ENCODE results near the gene RANBP10. TPM values are rescaled to one million over a fixed set of nuclear protein-coding genes. Genes with fewer than 3 reads are reported as not detected.
A peak's percentile ranks its signal among the peaks of the same experiment; 100 is the strongest.
"Not testable (repeated sequence)": the region's sequence is repeated elsewhere in the genome, so short reads cannot be mapped to it uniquely, and the experiment has no call there.

The RANBP10 gene
- total RNA-seq, 8 experiments from 2014 or later = 4.3 to 19.8 (median 7.6) TPM

GRCh38 chr16:67708368-67708771, 98.0 kb downstream of the RANBP10 start:
- peak in 1 of 8 experiments; percentile 50 for ATAC-seq (replicated peaks in 6 of 8)
- in situ Hi-C loops (cut with MboI; ENCODE audit: low pct_unique_long_range_greater_than_20kb in 2 of 9, low sequenced_read_pairs in 9 of 9, unreplicated experiment in 9 of 9) = no loop called here
- WGBS, 10 experiments = 28 to 100% (median 67%) methylated on average over 1 to 2 of the region's 2 CpGs; no CpG with 5 or more reads in 3 of the 10 experiments
- no peak overlapping the region for H3K4me3 ChIP-seq
- no peak overlapping the region for H3K27ac ChIP-seq
- H3K4me1 ChIP-seq (replicated peaks in 1 of 2) = no peaks in the 10 kb centered on the region

DNA sequence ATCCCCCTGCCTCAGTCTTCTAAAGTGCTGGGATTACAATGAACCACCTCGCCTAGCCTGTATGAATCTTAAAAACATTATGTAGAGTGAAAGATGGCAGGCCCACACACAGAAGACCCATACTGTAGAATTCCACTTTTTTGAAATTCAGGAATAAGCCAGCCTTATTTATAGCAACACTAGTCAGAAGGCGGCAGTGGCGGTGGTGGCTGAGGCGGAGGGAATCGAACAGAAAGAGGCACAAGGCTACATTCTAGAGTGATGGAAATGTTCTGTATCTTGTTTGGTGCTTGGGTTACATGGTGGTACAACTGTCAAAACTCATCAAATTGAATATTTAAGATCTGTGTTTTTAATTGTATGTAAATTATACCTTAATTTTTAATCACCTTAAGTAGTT, 98.6 kb downstream of the RANBP10 start:
- in situ Hi-C loops (cut with MboI; ENCODE audit: low pct_unique_long_range_greater_than_20kb in 2 of 9, low sequenced_read_pairs in 9 of 9, unreplicated experiment in 9 of 9) = no loop called here
- 85 to 100% (median 100%) methylated on average over 1 to 4 of the region's 5 CpGs; no CpG with 5 or more reads in 3 of the 10 experiments for WGBS, 10 experiments
- Histone ChIP-seq H3K27ac (no peak overlapping the region), H3K4me1 (replicated peaks in 1 of 2) (no peaks in the 10 kb centered on the region), H3K4me3 (no peak overlapping the region)
- ATAC-seq (replicated peaks in 6 of 8) = no peak

GRCh38 chr16:67707210-67707609, 99.2 kb downstream of the RANBP10 start:
- Histone ChIP-seq H3K4me1 (replicated peaks in 1 of 2) (no peaks in the 10 kb centered on the region), H3K4me3 (no peak overlapping the region), H3K27ac (no peak overlapping the region)
- no peak for ATAC-seq (replicated peaks in 6 of 8)
- 90 to 100% (median 100%) methylated on average over 1 to 4 of the region's 4 CpGs; no CpG with 5 or more reads in 1 of the 10 experiments for WGBS, 10 experiments
- in situ Hi-C loops (cut with MboI; ENCODE audit: low pct_unique_long_range_greater_than_20kb in 2 of 9, low sequenced_read_pairs in 9 of 9, unreplicated experiment in 9 of 9) = no loop called here

- H3K4me3 ChIP-seq = no peak overlapping the region
- no peak overlapping the region for H3K27ac ChIP-seq
- ATAC-seq (replicated peaks in 6 of 8) = no peak
- WGBS, 10 experiments = 76 to 98% (median 89%) methylated on average over 2 to 5 of the region's 5 CpGs
- no peaks in the 10 kb centered on the region for H3K4me1 ChIP-seq (replicated peaks in 1 of 2)
- in situ Hi-C loops (cut with MboI; ENCODE audit: low pct_unique_long_range_greater_than_20kb in 2 of 9, low sequenced_read_pairs in 9 of 9, unreplicated experiment in 9 of 9) = no loop called here
Observed at GRCh38 chr16:67704110-67704509, 102.2 kb downstream of the RANBP10 start.

DNA sequence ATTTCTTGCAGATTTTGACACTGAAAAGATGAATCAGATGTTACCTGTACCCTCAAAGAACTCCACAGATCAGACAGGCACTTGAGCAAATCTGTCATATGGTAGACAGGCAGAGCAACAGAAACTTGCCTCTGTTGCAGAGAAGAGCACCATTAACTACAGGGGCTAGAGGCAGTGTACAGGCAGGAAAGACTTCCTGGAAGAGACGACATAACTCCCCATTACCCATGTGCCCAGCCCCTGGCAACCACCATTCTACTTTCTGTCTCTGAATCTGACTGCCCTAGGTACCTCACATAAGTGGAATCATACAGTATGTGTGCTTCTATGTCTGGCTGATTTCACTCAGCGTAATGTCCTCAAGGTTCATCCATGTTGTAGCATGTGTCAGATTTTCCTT, 102.7 kb downstream of the RANBP10 start:
- ATAC-seq (replicated peaks in 6 of 8) = peak in 1 of 8 experiments; percentile 17
- WGBS, 10 experiments = 0 to 100% (median 86%) methylated on average over 1 to 2 of the region's 2 CpGs; no CpG with 5 or more reads in 4 of the 10 experiments
- Histone ChIP-seq H3K27ac (no peak overlapping the region), H3K4me3 (no peak overlapping the region), H3K4me1 (replicated peaks in 1 of 2) (no peaks in the 10 kb centered on the region)
- in situ Hi-C loops (cut with MboI; ENCODE audit: low pct_unique_long_range_greater_than_20kb in 2 of 9, low sequenced_read_pairs in 9 of 9, unreplicated experiment in 9 of 9) = no loop called here

- 14 to 100% (median 90%) methylated on average over 1 to 4 of the region's 4 CpGs; no CpG with 5 or more reads in 3 of the 10 experiments for WGBS, 10 experiments
- no peak for ATAC-seq (replicated peaks in 6 of 8)
Observed at GRCh38 chr16:67702130-67702529, 104.2 kb downstream of the RANBP10 start.

DNA sequence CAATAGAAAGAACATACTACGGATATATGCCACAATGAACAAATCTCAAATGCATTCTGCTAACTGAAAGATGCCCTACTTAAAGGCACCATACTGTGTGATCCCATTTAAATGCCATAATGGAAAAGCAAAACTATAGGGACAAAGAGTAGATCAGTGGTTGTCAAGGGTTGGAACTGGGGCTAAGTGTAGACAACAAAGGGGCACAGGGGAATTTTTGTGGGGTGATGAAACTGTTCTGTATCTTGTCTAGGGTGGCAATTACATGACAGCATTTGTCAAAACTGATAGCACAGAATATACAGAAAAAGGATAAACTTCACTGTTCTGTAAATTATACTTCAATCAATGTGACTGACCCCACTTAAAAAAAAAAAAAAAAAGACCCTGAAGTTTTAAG, 104.9 kb downstream of the RANBP10 start:
- no peaks in the 10 kb centered on the region for H3K4me1 ChIP-seq (replicated peaks in 1 of 2)
- no peak overlapping the region for H3K27ac ChIP-seq
- in situ Hi-C loops (cut with MboI; ENCODE audit: low pct_unique_long_range_greater_than_20kb in 2 of 9, low sequenced_read_pairs in 9 of 9, unreplicated experiment in 9 of 9) = no loop called here
- 86 to 100% (median 100%) methylated on average over 1 of the region's 1 CpG; no CpG with 5 or more reads in 3 of the 10 experiments for whole genome bisulfite sequencing, 10 experiments
- ATAC-seq (replicated peaks in 6 of 8) = no peak
- H3K4me3 ChIP-seq = no peak overlapping the region

More at GRCh38 chr16:67702130-67702529, 104.2 kb downstream of the RANBP10 start:
- Histone ChIP-seq H3K4me1 (replicated peaks in 1 of 2) (no peaks in the 10 kb centered on the region), H3K4me3 (no peak overlapping the region), H3K27ac (no peak overlapping the region)
- in situ Hi-C loops (cut with MboI; ENCODE audit: low pct_unique_long_range_greater_than_20kb in 2 of 9, low sequenced_read_pairs in 9 of 9, unreplicated experiment in 9 of 9) = no loop called here

- no peak for ATAC-seq (replicated peaks in 6 of 8)
- in situ Hi-C loops (cut with MboI; ENCODE audit: low pct_unique_long_range_greater_than_20kb in 2 of 9, low sequenced_read_pairs in 9 of 9, unreplicated experiment in 9 of 9) = no loop called here
- Histone ChIP-seq H3K27ac (no peak overlapping the region), H3K4me3 (no peak overlapping the region), H3K4me1 (replicated peaks in 1 of 2) (no peaks in the 10 kb centered on the region)
- 90 to 100% (median 97%) methylated on average over 1 to 7 of the region's 7 CpGs; no CpG with 5 or more reads in 3 of the 10 experiments for WGBS, 10 experiments
Observed at GRCh38 chr16:67699265-67699664, 107.1 kb downstream of the RANBP10 start.

DNA sequence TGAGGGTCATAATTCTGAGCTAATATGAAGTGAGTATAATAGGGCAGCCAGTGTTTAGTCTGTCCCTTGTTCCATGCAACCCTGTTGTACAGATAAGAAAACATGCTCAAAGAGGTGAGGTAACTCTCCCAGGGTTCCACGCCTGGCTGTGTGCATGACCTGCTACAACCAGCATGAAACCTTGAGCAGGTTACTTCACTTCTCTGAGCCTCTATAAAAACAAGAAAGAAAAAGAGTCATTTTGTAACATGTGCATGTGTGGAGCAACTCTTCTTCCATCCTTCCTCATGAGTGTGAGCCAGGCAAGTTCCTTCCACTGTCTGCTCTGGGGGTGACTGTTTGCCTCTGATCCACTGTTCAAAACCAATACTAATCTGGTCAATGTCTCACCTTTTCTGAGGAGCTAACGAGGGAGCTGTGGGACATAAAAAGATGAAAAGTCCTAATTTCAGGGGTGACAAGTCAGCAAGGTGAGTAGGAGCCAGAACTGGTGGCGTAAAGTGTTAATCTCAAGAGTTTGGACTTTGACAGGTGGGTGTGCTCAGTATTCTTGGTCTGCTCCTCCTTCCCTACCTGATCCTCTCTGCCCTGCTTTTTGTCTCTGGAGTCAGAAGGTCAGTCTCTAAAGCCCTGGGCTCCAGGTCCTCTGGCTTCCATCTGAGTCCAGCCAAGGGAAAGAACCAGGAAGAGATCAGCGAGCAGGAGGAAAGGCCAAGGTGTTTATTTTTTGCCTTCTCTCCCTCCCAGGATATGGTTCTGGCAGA, 108.8 kb downstream of the RANBP10 start:
- no peak for ATAC-seq (replicated peaks in 6 of 8)
- WGBS, 10 experiments = 40 to 100% (median 98%) methylated on average over 1 to 3 of the region's 4 CpGs; no CpG with 5 or more reads in 2 of the 10 experiments
- H3K4me1 ChIP-seq (replicated peaks in 1 of 2) = no peaks in the 10 kb centered on the region
- no peak overlapping the region for H3K4me3 ChIP-seq
- no peak overlapping the region for H3K27ac ChIP-seq
- in situ Hi-C loops (cut with MboI; ENCODE audit: low pct_unique_long_range_greater_than_20kb in 2 of 9, low sequenced_read_pairs in 9 of 9, unreplicated experiment in 9 of 9) = no loop called here

DNA sequence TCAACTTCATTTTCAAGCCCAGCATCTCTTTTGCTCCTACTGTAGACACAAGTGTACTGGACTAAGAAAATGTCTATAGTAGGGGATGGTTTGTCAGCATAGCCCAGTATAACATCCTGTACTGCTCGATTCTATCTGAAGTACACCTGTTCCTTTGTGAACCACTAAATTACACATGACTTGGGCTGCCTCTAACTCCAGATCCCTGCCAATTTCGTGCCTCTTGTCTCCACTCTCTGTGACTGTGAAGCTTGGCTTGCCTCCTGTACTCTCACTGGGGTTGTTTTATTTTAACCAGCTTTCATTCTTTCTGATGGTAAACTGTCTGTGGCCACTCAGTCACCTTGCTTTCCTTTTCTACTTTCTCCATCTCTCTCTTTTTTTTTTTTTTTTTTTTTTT, 111.7 kb downstream of the RANBP10 start:
- no peak for ATAC-seq (replicated peaks in 6 of 8)
- Histone ChIP-seq H3K4me3 (no peak overlapping the region), H3K27ac (no peak overlapping the region), H3K4me1 (replicated peaks in 1 of 2) (no peaks in the 10 kb centered on the region)
- in situ Hi-C loops (cut with MboI; ENCODE audit: low pct_unique_long_range_greater_than_20kb in 2 of 9, low sequenced_read_pairs in 9 of 9, unreplicated experiment in 9 of 9) = no loop called here
- 26 to 89% (median 72%) methylated on average over 1 to 2 of the region's 2 CpGs; no CpG with 5 or more reads in 2 of the 10 experiments for WGBS, 10 experiments

- 88 to 100% (median 100%) methylated on average over 1 to 7 of the region's 8 CpGs; no CpG with 5 or more reads in 1 of the 10 experiments for WGBS, 10 experiments
- ATAC-seq (replicated peaks in 6 of 8); H3K27ac ChIP-seq; H3K4me1 ChIP-seq (replicated peaks in 1 of 2); H3K4me3 ChIP-seq; in situ Hi-C loops (cut with MboI; ENCODE audit: low pct_unique_long_range_greater_than_20kb in 2 of 9, low sequenced_read_pairs in 9 of 9, unreplicated experiment in 9 of 9): not testable (repeated sequence)
Observed at GRCh38 chr16:67693517-67694285, 112.7 kb downstream of the RANBP10 start.

DNA sequence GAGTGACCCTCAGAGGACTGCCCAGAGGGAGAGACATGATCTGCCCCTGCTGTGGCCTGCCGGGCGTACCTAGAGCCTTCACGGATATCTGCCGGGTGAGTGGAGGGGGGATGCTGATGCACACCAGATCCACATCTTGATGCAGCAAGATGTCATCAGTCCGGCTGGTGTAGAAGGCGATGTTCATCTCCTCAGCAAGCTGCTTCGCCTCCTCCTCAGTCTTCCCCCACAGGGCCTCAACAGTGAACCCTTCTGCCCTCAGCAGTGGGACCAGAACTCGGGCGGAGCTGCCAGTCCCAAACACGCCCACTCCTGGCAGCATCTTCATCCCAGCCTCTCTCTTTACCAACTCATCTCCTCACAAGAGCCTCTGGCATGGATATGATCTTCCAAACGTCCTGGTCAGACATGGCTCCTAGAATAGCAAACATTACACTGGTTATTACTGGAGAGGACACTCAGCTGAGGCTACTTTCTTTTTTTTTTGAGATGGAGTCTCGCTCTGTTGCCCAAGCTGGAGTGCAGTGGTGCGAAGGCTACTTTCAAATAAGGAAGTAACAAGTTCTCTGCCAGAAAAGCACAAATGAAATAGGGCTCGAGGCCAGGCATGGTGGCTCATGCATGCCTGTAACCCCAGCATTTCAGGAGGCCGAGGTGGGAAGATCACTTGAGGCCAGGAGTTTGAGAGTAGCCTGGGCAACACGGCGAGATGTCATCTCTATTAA, 120.8 kb downstream of the RANBP10 start:
- ATAC-seq (replicated peaks in 6 of 8) = no peak
- H3K4me1 ChIP-seq (replicated peaks in 1 of 2) = no peaks in the 10 kb centered on the region
- in situ Hi-C loops (cut with MboI; ENCODE audit: low pct_unique_long_range_greater_than_20kb in 2 of 9, low sequenced_read_pairs in 9 of 9, unreplicated experiment in 9 of 9) = no loop called here
- H3K27ac ChIP-seq = no peak overlapping the region
- no peak overlapping the region for H3K4me3 ChIP-seq
- WGBS, 10 experiments = 63 to 100% (median 95%) methylated on average over 1 to 10 of the region's 17 CpGs; no CpG with 5 or more reads in 1 of the 10 experiments

GRCh38 chr16:67683767-67684166, 122.6 kb downstream of the RANBP10 start:
- no peak overlapping the region for H3K27ac ChIP-seq
- ATAC-seq (replicated peaks in 6 of 8) = no peak
- WGBS, 10 experiments = 94 to 100% (median 100%) methylated on average over 1 to 3 of the region's 4 CpGs; no CpG with 5 or more reads in 5 of the 10 experiments
- H3K4me1 ChIP-seq (replicated peaks in 1 of 2) = no peaks in the 10 kb centered on the region
- in situ Hi-C loops (cut with MboI; ENCODE audit: low pct_unique_long_range_greater_than_20kb in 2 of 9, low sequenced_read_pairs in 9 of 9, unreplicated experiment in 9 of 9) = no loop called here
- H3K4me3 ChIP-seq = no peak overlapping the region
